Astrocyte (in vitro differentiated cells and primary cell): ENCODE data around the gene PTPRQ.

ENCODE experiments used
- CTCF ChIP-seq: IDR thresholded peaks from 2 replicates; pipeline ENCODE4 v1.5.1; 2011; ENCODE audit warnings: low read depth, mild to moderate bottlenecking, inconsistent platforms, low read length, moderate library complexity; ENCODE audit not compliant: insufficient read depth
- EZH2 ChIP-seq: IDR thresholded peaks from 2 replicates; pipeline ENCODE4 v1.6.1; 2012; ENCODE audit warnings: mild to moderate bottlenecking, low read length, inconsistent platforms; ENCODE audit not compliant: insufficient read depth

- TF ChIP-seq CTCF = no peak
- no peak for TF ChIP-seq EZH2
These were observed 232.8 kb downstream of the PTPRQ start for GRCh38 chr12:80676856-80677255.
